GM12873 (cell line): ENCODE data around the gene PCDHA1.

Experiments
- TF ChIP-seq, protein P1 (sequence below): IDR thresholded peaks from 2 replicates; pipeline ENCODE4 v1.5.1; 2012; ENCODE audit warnings: low read depth, mild to moderate bottlenecking, moderate library complexity, low read length, control low read depth; ENCODE audit not compliant: insufficient read depth; ENCODE audit errors: missing control alignments

Gene PCDHA1

DNA sequence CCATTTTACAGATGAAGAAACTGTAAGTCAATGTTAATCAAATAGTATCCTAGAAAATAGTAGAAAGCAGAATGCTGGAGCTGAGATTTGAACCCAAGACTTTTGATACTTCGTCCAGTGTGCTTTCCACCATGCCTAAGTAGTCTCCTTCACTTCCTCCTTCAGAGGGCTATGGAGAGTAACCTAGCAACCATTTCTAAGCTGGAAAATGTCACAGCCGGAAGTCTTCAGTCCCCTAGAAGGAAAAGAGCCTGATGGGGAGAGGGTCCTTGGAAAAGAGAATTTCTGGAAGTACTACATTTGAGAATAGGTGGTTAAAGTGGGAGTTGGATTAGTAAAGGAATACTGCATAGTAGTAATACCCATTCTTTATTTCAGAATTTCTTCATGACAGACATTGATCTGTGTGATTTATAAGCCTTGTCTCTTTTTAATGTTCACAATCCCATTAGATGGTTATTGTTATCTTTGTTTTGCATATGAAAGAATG is 213.0 kb downstream of the PCDHA1 start:
- TF ChIP-seq, protein P1, sequence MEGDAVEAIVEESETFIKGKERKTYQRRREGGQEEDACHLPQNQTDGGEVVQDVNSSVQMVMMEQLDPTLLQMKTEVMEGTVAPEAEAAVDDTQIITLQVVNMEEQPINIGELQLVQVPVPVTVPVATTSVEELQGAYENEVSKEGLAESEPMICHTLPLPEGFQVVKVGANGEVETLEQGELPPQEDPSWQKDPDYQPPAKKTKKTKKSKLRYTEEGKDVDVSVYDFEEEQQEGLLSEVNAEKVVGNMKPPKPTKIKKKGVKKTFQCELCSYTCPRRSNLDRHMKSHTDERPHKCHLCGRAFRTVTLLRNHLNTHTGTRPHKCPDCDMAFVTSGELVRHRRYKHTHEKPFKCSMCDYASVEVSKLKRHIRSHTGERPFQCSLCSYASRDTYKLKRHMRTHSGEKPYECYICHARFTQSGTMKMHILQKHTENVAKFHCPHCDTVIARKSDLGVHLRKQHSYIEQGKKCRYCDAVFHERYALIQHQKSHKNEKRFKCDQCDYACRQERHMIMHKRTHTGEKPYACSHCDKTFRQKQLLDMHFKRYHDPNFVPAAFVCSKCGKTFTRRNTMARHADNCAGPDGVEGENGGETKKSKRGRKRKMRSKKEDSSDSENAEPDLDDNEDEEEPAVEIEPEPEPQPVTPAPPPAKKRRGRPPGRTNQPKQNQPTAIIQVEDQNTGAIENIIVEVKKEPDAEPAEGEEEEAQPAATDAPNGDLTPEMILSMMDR: no peak

DNA sequence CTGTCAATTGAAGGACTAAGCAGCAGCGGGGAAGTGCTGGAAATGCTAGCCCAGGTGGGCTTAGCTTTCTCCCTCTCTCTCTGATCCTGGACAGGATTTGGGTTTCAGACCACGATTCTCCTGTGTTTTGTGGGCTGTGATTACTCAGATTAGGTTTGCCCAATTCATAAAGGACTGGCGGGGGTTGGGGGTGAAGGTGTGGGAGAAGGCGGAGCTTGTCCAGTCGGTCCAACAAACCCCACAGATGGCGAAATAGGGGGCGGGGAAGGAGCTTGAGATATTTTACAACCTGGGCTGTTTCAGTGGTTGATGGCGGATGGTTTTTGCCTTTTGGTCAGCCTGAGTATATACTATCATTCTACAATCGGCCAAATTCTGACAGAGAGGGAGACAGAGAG is 215.5 kb downstream of the PCDHA1 start:
- TF ChIP-seq, protein P1: no peak

DNA sequence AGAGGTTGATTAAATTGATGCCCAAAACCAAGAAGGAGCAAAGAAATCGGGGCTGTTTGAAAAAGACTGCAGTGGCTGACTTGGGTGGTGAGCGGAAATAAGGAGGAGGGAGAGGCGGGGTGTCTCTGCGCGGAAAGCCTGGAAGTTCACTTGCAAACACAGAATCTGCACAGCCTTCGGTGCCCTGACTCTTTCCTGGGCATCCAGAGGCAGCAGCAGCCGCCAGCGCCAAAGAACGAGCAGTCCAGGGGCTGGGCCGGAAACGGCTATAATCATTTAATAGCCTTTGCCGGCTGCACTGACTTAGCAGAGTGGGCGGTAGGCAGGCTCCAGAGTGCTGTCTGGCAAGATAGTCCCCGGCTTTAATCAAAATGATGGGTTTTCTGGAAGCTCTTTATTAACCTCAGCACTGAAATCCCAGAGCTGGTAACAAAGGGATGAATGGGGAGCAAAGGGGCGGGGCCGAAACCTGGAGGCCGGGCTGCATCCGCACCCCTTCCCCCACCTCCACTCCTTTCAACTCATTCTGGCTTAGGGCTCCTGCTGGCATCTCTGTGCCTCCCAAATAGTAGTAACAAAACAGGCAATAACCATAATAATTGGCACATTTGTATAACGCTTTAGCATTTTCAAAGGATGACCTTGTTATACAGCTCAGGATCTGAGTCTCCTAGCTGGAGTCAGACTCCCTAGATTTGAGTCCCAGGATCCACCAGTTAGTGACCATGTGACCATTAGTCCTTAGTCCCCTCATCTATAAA is 216.1 kb downstream of the PCDHA1 start:
- TF ChIP-seq, protein P1: no peak

DNA sequence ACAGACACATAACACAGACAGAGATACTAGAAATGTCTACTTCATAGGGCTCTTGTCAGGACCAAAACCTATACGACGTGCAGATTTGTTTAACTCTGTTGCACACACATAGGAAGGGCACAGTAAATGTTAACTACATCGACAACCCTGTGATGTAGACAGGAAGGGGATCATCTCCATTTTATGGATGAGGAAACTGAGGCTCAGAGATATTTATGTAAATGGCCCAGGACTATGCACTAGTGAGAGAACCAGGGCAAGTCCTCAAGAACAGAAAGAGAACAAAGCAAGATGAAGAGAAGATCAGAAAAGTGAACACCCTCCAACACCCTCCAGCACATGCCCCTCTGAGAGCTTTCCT is 216.6 kb downstream of the PCDHA1 start:
- TF ChIP-seq, protein P1: no peak

DNA sequence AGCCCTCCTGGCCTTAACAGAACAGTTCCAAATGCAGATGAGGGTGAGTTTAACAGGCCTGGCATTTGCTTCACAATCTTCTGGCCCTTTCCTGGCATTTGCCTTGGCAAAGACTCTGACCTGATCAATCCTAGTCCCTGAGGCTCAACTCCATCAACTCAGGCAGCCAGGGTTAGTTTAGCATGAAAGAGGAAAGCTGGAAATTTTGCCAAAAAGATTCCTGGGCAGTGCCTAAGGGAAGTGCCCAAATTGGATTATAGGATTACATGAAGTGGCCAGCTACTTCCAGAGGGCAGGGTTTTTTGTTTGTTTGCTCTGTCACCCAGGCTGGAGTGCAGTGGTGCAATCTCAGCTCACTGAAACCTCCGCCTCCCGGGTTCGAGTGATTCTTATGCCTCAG is 217.1 kb downstream of the PCDHA1 start:
- TF ChIP-seq, protein P1: no peak

DNA sequence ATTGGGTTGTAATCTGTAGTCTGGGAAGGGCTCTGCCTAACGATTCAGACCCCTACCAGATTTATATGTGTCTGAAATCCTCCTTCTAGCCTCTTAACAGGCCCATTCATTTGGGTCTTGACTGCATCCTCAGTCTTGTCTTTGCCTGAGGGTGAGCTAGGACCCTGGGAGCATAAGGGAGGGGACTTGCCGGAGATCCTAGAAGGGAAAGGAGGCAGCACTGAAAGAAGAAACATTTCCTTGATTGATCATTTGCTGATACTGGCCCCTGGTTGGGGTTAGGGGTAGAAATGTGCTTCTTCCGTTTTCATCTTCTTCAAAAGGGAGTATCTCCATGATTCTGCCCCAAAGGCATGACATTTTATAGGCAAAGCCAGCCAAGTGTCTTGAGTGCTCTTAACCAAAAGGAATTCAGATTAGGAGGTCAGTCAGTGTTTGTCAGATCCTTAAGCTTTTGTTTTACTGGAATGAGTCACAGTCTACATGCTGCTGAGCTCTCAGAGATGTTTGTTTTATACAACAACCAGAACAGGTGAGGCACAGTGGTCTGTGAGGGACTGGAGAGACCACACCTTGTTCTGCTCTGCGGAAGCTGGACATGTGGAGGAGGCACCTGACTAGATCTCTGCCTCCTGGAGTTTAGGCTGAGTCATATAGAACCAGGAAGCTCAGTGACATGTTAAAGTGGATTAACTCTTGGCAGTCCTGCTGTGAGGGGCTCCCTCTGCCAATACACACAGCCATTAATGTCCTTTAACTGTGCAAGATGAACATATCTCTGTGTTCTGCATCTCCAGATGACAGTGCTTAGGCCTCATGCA is 218.1 kb downstream of the PCDHA1 start:
- TF ChIP-seq, protein P1: no peak

DNA sequence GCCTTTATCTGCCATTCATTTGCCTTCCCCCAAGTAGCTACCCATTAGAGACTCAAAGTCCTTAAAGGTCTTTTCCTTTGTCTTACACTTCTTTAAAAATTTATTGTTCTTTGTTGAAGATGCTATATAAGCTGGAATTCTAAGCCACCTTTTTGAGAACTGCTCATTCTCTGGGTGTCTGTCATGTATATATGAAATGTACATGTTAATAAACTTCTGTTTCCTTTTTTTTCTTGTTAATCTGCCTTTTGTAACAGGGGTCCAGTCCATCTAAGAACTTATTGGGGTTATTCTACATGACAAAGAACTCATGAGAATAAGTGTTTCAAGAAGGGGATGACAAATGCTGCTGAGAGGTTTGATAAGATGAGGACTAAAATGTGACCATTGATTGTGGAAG is 221.9 kb downstream of the PCDHA1 start:
- TF ChIP-seq, protein P1: no peak
